Natural killer cell (primary cell): ENCODE data around the gene CD79A. TPM values are rescaled to one million over a fixed set of nuclear protein-coding genes. Genes with fewer than 3 reads are reported as not detected.

Experiments
- ATAC-seq, 3 donors: fragments of 150-1000 bp in 2 of 3; fragments of 200-7000 bp in 1 of 3; cut with Tn5 transposase; 1 replicate in 1 of 3; 2 replicates in 2 of 3; pipeline ENCODE4 v1.10.0; 2021; ENCODE audit warnings: mild to moderate bottlenecking in 2 of 3, moderate library complexity in 2 of 3
- DNase-seq, 2 donors: peaks; one replicate each; pipeline versions ENCODE4 v3.0.0 to v3.0.0-alpha.2; 2013 to 2021; ENCODE audit warnings: mixed read lengths in 1 of 2
- H3K27ac ChIP-seq: one replicate; pipeline ENCODE4 v1.5.1; 2013; ENCODE audit warnings: mild to moderate bottlenecking, low read length
- H3K27me3 ChIP-seq: one replicate; pipeline ENCODE4 v1.6.1; 2013; ENCODE audit warnings: low read length; ENCODE audit not compliant: control insufficient read depth, insufficient read depth
- H3K36me3 ChIP-seq: one replicate; pipeline ENCODE4 v1.6.1; 2013; ENCODE audit warnings: low read length; ENCODE audit not compliant: control insufficient read depth, insufficient read depth
- H3K4me1 ChIP-seq: one replicate; pipeline ENCODE4 v1.6.1; 2013; ENCODE audit warnings: low read length; ENCODE audit not compliant: control insufficient read depth, insufficient read depth
- H3K4me3 ChIP-seq: one replicate; pipeline ENCODE4 v1.5.1; 2013; ENCODE audit warnings: low read length
- H3K9me3 ChIP-seq: one replicate; pipeline ENCODE4 v1.6.1; 2013; ENCODE audit warnings: low read length; ENCODE audit not compliant: control insufficient read depth, insufficient read depth
- H3K27ac Mint-ChIP-seq, 2 donors: one replicate each; pipeline ENCODE4 v1.8.0; 2022; ENCODE audit warnings: mild to moderate bottlenecking in 2 of 2, mixed read lengths in 2 of 2, moderate library complexity in 1 of 2
- H3K27me3 Mint-ChIP-seq, 2 donors: one replicate each; pipeline ENCODE4 v1.8.0; 2022; ENCODE audit warnings: low read depth in 2 of 2, mixed read lengths in 2 of 2
- H3K36me3 Mint-ChIP-seq: one replicate; pipeline ENCODE4 v1.8.0; 2022; ENCODE audit warnings: mixed read lengths
- H3K4me1 Mint-ChIP-seq, 2 donors: one replicate each; pipeline ENCODE4 v1.8.0; 2022; ENCODE audit warnings: mixed read lengths in 2 of 2
- H3K4me3 Mint-ChIP-seq: one replicate; pipeline ENCODE4 v1.8.0; 2022; ENCODE audit warnings: mild to moderate bottlenecking, moderate library complexity, mixed read lengths
- H3K9me3 Mint-ChIP-seq, 2 donors: one replicate each; pipeline ENCODE4 v1.8.0; 2022; ENCODE audit warnings: mixed read lengths in 2 of 2
- WGBS: methylation state at CpG from one replicate; pipeline ENCODE4 v1.1.7; 2013; ENCODE audit warnings: missing lambda C conversion rate; ENCODE audit not compliant: insufficient coverage; 5-methylcytosine and 5-hydroxymethylcytosine counted together
- intact Hi-C: fragments of 100-400 bp; cut with micrococcal nuclease; formaldehyde crosslinking; loops from one replicate; pipeline ENCODE4 v1.14.2; 2022
- total RNA-seq, 4 donors: library from RNA; stranded (reverse); fragments of 120-200 nt in 1 of 4; gene quantifications; one replicate each; pipeline versions ENCODE4 v1.2.3 to v1.2.4, GENCODE V29; 2013 to 2022
- TF ChIP-seq, protein P1 (sequence below): fragments of 200-600 bp; IDR thresholded peaks from one replicate; pipeline ENCODE4 v1.8.0; 2022; ENCODE audit warnings: antibody characterized with exemption

CD79A gene
- 10 to 100 TPM in 1 of 3 donors, 1 to 10 TPM in 2; 5.6 to 35.5 (median 6.0) TPM for total RNA-seq
- total RNA-seq (2013) = 272 TPM

DNA sequence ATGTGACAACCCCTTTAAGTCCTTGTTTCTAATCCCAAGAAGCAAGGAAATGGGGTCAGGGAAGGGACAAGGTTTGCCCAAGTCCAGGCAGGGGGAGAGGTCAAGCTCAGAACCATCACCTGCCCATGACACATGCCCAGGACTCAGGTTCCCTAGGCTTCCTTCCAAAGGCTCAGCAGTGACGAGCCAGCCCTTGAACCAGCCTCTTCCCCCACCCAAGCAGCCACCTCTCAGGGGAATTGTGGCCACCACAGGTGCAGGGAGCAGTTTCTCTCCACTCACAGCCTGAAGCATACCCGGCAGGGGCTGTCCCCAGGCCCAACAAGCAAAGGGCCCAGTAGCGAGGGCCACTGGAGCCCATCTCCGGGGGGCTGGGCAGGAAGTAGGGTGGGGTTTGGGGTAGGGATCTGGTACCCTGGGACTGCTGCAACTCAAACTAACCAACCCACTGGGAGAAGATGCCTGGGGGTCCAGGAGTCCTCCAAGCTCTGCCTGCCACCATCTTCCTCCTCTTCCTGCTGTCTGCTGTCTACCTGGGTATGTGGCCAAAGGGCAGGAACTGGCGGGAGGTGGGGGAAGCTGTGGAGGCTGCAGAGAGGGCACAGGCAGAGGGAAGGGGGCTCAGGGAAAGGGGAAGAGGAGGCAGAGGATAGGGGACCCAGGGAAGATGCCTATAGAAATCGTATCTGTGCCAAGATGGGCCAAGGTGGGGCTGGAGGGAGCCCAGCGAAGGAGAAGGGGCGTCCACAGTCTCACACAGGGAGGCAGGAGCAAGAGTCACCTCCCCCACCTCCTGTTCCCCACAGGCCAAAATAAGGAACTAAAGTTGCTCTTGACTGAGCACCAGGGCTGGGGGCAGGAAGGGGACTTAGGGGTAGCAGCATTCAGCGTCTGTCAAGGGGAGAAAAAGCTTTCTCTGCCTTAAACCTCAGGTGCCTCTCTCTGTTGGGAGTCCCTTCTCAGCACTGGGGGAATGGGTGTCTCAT lies at the start of gene CD79A:
Gene CD79A (plus strand): TSS at position 433 of the 986 bp plus-strand sequence. CDS start 26 bp downstream, at position 459.
- Mint-ChIP-seq H3K4me1 (peaks cover 29 to 75% of the 10 kb centered on the region in 2 donors), H3K36me3 (no peaks in the 10 kb centered on the region), H3K4me3 (peak within 1 kb of the TSS; percentile 77), H3K9me3 (no peaks in the 10 kb centered on the region), H3K27ac (peak within 1 kb of the TSS; percentile 95 to 97), H3K27me3 (no peaks in the 10 kb centered on the region)
- TF ChIP-seq, protein P1, sequence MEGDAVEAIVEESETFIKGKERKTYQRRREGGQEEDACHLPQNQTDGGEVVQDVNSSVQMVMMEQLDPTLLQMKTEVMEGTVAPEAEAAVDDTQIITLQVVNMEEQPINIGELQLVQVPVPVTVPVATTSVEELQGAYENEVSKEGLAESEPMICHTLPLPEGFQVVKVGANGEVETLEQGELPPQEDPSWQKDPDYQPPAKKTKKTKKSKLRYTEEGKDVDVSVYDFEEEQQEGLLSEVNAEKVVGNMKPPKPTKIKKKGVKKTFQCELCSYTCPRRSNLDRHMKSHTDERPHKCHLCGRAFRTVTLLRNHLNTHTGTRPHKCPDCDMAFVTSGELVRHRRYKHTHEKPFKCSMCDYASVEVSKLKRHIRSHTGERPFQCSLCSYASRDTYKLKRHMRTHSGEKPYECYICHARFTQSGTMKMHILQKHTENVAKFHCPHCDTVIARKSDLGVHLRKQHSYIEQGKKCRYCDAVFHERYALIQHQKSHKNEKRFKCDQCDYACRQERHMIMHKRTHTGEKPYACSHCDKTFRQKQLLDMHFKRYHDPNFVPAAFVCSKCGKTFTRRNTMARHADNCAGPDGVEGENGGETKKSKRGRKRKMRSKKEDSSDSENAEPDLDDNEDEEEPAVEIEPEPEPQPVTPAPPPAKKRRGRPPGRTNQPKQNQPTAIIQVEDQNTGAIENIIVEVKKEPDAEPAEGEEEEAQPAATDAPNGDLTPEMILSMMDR = no peak
- Histone ChIP-seq H3K4me1 (peaks cover 95% of the 10 kb centered on the region), H3K27me3 (no peaks in the 10 kb centered on the region), H3K27ac (peak within 1 kb of the TSS; percentile 98), H3K36me3 (peaks cover 2% of the 10 kb centered on the region), H3K4me3 (peak within 1 kb of the TSS; percentile 45), H3K9me3 (no peaks in the 10 kb centered on the region)
- intact Hi-C loops = no loop called here
- DNase-seq (peak in 1 of 2 donors; percentile 51), ATAC-seq (no peak)
- WGBS = 33% methylated on average over 9 of the region's 9 CpGs

DNA sequence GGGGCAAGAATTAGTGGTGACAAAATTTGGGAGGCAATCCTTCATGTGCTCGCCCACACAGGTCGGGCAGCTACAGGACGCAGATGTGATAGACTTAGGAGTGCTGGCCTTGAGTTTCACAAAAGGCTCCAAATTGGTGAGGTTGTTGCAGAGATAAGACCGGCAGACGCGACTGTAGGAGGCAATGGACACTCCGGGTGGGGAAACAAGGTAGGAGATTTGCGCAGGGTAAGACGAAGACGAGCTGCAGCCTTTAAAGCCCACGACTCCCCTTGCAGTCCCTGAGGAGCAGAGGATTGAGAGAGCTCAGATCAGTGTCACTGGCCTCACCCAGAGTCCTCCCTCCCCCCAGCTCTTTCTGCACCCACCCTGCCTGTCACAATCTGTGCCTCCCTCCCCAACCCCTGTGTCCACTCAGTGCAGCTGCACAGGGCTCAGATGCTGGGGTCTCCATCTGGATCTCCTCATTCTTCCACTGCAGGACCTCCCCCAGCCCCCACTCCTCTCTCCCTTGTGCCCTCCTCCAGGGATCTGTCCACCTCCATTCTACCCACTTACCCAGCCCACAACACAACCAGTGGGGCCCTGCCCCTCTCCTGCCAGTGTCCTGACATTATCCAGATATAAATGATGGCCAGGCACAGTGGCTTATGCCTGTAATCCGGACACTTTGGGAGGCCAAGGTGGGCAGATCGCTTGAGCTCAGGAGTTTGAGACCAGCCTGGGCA lies 38.9 kb upstream of the CD79A start:
- WGBS = 87% methylated on average over 13 of the region's 13 CpGs
- Histone ChIP-seq H3K27me3 (no peaks in the 10 kb centered on the region), H3K4me3 (no peak overlapping the region), H3K27ac (no peak overlapping the region), H3K4me1 (no peaks in the 10 kb centered on the region), H3K9me3 (no peaks in the 10 kb centered on the region), H3K36me3 (no peaks in the 10 kb centered on the region)
- peaks cover 8 to 23% of the 10 kb centered on the region in 2 donors for H3K27me3 Mint-ChIP-seq
- H3K4me1 Mint-ChIP-seq = peaks cover 0 to 5% of the 10 kb centered on the region in 2 donors
- no peak overlapping the region for H3K4me3 Mint-ChIP-seq
- no peaks in the 10 kb centered on the region for H3K36me3 Mint-ChIP-seq
- intact Hi-C loops = no loop called here
- TF ChIP-seq, protein P1 = no peak
- DNase-seq (no peak), ATAC-seq (no peak)
- H3K27ac Mint-ChIP-seq = no peak overlapping the region
- H3K9me3 Mint-ChIP-seq = no peaks in the 10 kb centered on the region

DNA sequence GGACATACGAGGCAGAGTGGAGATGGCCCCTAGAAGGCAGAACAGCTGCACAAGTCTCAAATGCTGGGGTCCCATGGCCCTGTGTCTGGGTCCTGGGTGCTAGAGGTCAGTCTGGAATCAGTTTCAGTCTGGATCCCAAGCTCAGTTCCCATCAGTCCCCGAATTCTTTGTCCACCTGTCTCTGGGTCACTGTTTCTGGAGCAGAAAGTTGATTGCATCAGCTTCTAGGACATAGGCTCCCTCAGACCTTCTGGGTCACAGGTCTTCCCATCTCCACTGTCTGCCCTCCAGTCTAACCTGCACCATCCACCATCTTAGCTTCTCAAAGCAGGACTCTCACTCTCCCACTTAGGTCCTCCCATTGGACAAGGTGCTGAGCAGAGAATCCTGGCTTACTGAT lies 37.9 kb upstream of the CD79A start:
- peaks cover 8 to 24% of the 10 kb centered on the region in 2 donors for H3K27me3 Mint-ChIP-seq
- intact Hi-C loops = no loop called here
- no peaks in the 10 kb centered on the region for H3K27me3 ChIP-seq
- no peak overlapping the region for H3K27ac ChIP-seq
- no peaks in the 10 kb centered on the region for H3K36me3 Mint-ChIP-seq
- peaks cover 0 to 2% of the 10 kb centered on the region in 2 donors for H3K9me3 Mint-ChIP-seq
- no peaks in the 10 kb centered on the region for H3K36me3 ChIP-seq
- no peak overlapping the region for H3K4me3 ChIP-seq
- no peaks in the 10 kb centered on the region for H3K4me1 ChIP-seq
- TF ChIP-seq, protein P1 = no peak
- no peak overlapping the region for H3K4me3 Mint-ChIP-seq
- peaks cover 0 to 5% of the 10 kb centered on the region in 2 donors for H3K4me1 Mint-ChIP-seq
- WGBS = 80% methylated on average over 2 of the region's 2 CpGs
- DNase-seq (no peak), ATAC-seq (no peak)
- H3K9me3 ChIP-seq = no peaks in the 10 kb centered on the region
- H3K27ac Mint-ChIP-seq = no peak overlapping the region
